ENCODE data around the gene DMD.
"Not testable (repeated sequence)": the region's sequence is repeated elsewhere in the genome, so short reads cannot be mapped to it uniquely, and the experiment has no call there.

Gene DMD

DNA sequence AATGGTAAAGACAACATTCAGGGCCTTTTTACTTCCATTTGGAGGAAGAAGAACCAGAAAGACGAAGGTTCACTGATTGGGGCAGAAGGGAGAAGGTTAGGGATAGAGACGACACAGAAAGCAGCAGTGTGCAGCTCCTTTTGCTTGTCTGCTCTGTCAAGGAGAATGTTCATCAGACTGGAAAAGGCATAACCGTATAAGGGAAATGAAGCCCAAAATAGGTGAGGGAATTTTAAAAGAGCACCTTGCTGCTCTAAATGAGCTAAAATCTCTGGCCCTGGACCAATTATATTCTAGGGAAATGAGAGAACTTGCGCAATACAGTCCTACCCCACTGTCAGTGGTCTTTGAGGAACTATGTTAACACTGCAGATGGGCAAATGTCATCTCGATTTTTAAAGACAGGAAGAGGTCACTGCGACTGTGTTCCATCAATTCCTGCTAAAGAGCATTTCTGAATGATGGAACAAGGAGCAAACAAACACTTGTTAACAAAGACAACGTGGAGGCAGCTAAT, 1229.7 kb downstream of the DMD start:
- DNase-seq: no peak

DNA sequence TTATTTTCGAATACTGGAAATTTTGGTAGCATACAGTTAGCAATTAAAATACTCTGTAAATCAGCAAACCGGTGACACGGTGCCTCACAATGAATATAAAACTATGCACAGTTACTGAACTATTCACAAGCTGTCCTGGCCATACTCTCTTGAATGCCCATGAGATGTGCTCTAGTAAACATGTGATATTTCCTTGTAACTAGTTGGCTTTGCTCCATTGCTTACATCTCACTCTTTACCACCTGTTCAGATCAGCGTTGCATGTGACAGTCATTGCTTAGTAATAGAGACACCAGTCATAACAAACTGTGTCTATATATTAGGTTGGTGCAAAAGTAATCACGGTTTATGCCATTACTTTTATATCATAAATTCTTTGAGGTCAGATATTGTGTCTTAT, 1241.6 kb downstream of the DMD start:
- no peak for DNase-seq

- no peak for DNase-seq
These were observed 1249.1 kb downstream of the DMD start for GRCh38 chrX:31962256-31962655.

GRCh38 chrX:31934842-31935370, 1276.4 kb downstream of the DMD start:
- DNase-seq: no peak

DNA sequence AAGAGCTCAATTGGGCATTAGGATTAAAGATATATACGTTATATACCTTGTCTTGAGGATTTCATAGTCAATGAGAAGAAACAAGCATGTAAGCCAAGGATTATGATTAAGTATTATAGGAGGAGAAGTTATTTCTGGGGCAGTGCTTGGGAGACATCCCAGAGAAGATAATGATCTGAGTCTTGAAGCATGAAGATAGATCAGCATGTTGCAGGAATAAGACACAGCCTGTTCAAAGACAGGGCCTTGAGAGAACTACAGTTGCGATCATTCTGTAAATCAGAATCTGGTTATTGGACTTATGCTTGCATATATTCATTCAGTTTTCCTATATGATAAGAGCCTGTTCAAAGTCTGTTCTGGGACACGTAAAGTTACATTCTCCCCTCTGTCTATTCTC, 1277.3 kb downstream of the DMD start:
- no peak for DNase-seq

- no peak for DNase-seq
These were observed 1278.6 kb downstream of the DMD start for GRCh38 chrX:31932769-31933168.

GRCh38 chrX:31932320-31932719, 1279.0 kb downstream of the DMD start:
- not testable (repeated sequence) for DNase-seq

GRCh38 chrX:31931225-31931624, 1280.1 kb downstream of the DMD start:
- DNase-seq: no peak

DNA sequence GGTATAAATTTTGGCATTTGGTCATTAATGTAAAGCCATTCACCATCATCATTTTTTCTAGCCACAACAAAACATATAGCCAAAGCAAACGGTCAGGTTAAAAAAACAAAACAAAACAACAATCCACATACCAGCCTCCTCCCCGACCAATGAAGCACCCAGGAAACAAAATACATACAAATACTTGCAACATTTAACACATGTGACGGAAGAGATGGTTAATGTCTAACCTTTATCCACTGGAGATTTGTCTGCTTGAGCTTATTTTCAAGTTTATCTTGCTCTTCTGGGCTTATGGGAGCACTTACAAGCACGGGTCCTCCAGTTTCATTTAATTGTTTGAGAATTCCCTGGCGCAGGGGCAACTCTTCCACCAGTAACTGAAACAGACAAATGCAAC, 1282.0 kb downstream of the DMD start:
- DNase-seq: no peak

- no peak for DNase-seq
These were observed 1290.1 kb downstream of the DMD start for GRCh38 chrX:31921236-31921635.

GRCh38 chrX:31909850-31910572, 1301.3 kb downstream of the DMD start:
- no peak for DNase-seq

GRCh38 chrX:31894152-31894551, 1317.2 kb downstream of the DMD start:
- DNase-seq: no peak

DNA sequence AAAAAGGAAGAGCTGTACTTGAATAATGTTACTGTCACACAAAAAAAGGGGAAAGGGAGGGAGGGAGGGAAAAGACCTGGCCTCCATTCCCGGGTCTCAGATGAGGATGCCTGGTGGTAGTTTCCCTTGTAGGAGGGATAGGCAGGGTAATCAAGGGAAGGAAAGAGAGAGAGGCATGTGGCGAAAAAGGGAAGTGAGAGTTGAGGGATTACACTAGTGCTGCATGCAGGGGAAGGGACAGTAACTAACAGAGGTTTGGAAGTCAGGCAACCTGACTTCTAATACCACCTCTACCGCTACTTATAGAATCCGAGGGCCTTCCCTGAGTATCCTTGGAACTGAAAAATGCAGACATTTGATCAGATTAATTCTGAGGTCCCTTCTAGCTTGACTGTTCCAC, 1317.8 kb downstream of the DMD start:
- DNase-seq: no peak

- DNase-seq: no peak
These were observed 1322.3 kb downstream of the DMD start for GRCh38 chrX:31889088-31889487.

- no peak for DNase-seq
These were observed 1326.8 kb downstream of the DMD start for GRCh38 chrX:31884535-31884934.

GRCh38 chrX:31872007-31872406, 1339.3 kb downstream of the DMD start:
- no peak for DNase-seq

- DNase-seq: no peak
These were observed 1341.1 kb downstream of the DMD start for GRCh38 chrX:31870267-31870666.

DNA sequence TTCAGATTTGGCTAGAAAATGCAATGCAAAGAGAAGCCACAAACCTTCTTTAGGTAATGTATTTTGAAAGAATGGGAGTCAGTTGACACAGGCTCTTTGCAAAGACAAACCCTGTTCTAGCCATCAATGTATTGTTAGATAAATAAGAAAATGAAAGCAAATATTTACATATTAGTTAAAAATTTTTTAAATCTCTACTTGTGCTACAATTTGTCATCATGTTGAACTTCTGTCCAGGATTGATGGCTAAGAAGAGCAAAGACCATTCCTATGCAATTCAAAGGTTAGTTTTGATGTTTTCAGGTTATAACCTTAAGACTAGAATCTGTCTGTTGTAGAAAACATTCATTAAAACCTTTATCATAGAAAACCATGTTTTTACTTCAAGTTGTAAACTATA, 1350.7 kb downstream of the DMD start:
- DNase-seq: no peak

GRCh38 chrX:31858915-31859314, 1352.4 kb downstream of the DMD start:
- no peak for DNase-seq

DNA sequence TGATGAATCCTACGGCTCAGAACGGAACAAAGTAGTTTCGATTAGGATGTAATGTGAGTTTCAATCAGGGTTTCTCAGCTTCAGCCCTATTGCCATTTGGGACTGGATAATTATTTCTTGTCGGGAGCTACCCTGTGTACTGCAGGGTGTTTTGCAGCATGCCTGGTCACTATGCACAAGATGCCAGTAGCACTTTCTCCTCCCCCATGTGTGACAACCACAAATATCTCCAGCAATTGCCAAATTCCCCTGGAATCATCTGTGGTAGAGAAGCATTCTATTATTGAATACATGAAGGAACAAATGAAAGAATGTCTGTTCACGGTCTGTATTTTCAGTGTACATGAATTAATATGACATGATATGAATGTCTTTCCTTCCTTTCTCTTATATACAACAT, 1356.6 kb downstream of the DMD start:
- DNase-seq: no peak

DNA sequence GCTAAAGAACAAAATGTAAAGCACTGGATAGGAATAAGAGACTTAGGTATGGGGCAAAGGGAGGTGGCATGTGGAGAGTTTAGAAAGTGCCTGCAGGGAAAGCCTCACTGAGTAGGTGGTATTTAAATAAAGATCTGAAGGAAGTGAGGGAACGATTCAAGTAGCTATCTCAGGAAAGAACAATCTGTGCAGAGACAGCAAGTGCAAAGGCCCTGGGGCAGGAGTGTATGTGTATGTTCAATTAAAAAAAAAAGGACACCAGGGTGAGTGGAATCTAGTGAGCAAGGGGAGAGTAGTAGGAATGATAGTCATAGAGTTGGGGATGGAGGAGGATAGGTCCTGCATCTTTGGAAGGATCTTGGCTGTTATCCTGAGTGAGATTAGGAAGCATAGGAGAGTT, 1359.6 kb downstream of the DMD start:
- DNase-seq: no peak

- DNase-seq: no peak
These were observed 1363.6 kb downstream of the DMD start for GRCh38 chrX:31847773-31848172.

DNA sequence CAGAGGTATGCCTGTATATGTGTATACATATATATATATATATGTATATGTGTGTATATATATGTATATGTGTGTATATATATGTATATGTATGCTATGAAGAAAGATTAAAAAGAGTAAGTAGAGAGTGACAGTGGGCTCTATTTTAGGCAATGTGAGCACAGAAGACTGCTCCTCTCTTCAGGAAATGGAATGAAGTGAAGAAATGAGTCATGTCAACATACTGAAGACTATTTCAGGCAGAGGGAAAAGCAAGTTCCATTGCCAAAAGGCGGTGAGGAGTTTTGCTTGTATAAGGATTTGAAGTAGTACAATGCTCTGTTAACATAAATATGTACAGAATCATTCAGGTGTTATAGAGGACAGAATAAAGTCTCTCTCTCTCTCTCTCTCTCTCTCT, 1366.3 kb downstream of the DMD start:
- no peak for DNase-seq

DNA sequence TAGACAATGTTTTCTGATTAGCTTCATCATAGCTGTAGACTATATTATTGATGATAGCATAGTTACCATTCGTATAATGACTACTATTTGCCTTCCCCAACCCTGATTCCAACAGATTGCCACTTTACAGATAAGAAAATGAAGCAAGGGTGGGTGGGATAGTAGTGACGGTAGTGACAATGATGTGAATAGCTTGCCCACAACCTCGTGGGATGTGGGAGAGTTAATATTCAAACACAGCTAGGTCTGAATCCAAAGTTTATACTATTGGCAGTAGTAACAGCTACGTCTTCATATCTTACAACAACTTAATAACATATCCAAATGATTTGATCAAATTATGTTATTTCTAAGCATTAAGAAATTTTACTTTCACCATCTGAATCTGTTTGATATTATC, 1372.7 kb downstream of the DMD start:
- no peak for DNase-seq

DNA sequence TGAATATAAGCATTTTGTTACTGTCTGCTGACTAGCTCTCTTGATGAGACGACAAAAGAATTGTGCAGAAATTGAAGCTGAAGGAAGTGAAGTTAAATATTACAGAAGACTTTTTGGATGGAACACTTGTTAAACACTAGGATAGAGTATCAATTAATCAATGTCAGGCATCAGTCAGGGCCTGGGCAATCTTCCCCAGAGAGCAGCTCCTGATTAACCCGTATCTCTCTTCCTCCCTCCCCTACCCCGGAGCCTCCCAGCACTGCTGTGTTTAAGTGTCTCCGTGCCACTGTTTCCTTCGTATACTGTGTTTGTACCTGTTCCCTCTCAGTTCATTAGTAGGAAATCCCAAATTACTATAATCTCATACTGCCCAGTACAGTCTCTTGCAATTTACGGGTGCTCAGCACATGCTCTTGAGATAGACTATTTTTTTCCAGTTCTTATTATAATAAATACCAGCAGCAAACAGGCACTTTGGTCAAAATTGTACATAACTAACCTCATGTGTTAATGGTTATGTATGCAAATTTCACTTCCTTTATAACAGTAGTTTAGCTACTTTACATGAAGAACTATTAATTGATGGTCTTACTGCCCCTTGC, 1373.8 kb downstream of the DMD start:
- DNase-seq: no peak
